Stimulated activated naive CD4-positive, alpha-beta T cell treated with Interleukin-2 at 50 U/mL for 16 hours (primary cell): ENCODE results near the gene NMT2.
A peak's percentile ranks its signal among the peaks of the same experiment; 100 is the strongest.

Source experiments
- DNase-seq: peaks from one replicate; lab custom pipeline; 2025; lab: John Stamatoyannopoulos, UW

NMT2 gene

DNA sequence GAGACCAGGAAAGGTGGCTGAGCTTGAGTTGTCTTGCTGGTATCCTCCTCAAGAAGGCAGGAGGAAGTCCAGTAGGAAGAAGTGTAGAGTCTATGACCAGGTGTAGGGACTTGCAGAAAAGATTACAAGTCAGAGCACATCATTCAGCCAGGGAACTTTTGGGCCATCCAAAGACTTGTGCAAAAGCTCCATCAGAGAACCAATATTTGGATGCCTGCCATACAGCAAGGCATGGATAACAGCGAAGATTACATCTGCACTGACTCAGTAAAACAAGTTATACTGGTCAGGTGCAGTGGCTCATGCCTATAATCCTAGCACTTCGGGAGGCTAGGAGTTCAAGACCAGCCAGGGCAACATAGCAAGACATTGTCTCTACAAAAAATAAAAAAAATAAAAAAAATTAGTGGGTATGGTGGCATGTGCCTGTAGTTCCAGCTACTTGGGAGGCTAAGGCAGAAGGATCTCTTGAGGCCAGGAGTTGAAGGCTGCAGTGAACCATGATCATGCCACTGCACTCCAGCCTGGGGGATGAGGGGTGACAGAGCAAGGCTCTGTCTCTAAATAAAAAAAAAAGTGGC lies 13.2 kb upstream of the NMT2 start:
- DNase-seq, result no peak

GRCh38 chr10:15180736-15181135 lies 12.2 kb upstream of the NMT2 start:
- DNase-seq, result no peak

- DNase-seq, result no peak
Observed at GRCh38 chr10:15176269-15176668, 7.8 kb upstream of the NMT2 start.

DNA sequence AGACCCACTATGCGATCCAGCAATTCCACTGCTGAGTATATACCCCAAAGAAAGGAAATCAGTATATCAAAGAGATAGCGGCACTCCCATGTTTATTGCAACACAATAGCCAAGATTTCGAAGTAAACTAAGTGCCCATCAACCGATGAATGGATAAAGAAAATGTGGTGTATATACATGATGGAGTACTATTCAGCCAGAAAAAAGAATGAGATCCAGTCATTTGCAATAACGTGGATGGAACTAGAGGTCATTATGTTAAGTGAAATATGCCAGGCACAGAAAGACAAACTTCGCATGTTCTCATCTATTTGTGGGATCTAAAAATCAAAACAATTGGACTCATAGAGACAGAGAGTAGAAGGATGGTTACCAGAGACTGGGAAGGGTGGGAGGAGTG lies 7.1 kb upstream of the NMT2 start:
- no peak for DNase-seq

DNA sequence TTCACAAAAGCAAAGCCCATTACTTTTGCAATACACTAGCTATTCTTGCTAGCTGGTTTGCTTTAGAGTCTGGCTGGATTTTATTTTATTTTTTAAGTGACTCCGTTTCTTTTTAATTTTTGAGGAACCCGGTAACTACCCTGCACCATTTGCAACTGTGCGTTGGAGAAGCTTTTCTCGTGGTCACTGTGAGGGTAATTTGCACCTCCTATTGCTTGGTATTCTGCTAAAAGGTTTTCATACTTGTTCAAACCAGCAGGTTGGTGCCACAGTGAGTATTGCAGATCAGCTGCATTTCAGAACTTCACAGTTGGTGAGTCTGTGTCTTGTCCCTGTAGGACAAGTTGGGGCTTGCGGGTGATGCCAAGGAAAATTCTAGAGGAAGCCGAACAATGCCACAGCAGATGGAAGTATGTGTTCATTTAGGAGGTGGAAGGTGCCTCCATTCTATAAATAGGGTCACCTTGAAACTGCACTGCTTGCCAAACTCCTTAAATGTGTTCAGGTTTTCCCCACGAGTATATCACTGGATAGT lies 3.9 kb upstream of the NMT2 start:
- no peak for DNase-seq

- DNase-seq, result peak; percentile 32
Observed at GRCh38 chr10:15169555-15170401, 1.3 kb upstream of the NMT2 start.

DNA sequence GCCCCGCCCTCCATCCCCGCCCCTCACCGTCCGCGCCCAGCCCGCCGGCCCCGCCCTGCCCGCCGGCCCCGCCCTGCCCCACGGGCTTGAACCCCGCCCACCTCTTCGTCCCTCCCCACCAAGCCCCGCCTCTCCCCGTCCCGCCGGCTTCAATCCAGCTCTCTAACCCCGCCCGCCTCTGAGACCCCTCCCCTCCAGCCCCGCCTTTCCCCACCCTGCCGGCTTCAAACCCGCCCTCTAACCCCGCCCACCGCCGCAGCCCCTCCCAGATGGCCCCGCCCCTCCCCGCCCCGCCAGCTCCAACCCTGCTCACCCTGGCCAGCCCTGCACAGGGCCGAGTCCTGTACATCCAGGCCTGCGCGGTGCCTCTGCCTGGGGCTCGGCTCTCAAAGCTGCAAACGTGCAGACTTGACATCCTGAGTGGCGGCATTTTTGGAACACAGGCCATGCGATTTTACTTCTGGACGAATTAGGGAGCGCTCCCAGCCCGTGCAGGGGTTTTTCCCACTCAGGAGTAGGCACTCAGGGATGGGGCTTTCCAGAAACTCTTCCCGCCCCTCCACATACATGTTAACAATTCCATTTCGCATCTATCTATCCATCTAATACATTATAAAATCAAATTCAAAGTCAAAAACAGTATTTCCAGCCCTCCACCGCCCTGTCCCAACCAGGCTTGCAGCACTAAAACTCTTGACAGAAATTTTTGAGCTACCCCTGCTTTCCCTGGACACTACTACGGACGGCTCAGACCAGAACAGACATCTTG lies 477 bp upstream of the NMT2 start:
- DNase-seq, result peak; percentile 95

DNA sequence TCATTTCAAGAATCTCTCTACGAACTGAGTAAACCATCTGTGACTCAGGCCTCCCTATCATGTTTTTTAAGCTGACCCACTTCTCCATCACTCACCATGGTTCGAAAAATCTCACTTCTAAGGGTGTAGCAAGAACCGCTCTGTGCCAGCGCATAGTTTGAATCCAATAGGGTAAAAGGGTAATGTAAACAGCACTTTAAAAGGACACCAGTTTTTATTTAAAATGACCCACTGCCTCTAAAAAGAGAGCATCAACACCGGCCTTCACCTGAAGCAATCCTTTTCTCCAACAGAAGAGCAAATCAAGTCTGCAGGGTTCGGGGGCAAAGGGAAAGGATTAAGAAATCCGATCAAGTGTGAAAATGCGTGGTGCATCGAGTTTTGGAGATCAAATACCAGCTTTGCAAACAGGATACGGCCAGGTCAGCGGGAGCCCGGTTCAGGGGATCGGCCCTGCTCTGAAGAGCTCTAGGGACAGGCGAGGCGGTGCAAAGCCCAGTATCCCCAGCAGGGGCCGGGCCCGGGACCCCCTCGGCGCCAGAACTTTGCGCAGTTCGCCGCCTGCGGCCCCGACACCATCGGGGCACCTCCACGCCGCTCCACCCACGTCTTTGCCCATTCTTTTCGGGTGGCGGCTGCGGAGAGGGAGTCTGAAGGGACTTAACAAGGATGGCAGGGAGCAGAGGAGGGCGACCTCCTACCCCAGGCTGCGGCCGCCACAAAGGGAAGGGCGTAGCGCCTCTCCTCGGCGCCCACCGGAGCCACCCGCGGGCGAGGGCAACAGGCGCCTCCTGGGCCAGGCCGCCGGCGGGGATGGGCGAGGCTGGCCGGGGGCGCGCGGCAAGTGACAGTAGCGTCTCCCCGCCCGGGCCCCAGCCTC lies 842 bp downstream of the NMT2 start:
- DNase-seq, result peak; percentile 33

- no peak for DNase-seq
Observed at GRCh38 chr10:15166325-15166724, 2.2 kb downstream of the NMT2 start.

DNA sequence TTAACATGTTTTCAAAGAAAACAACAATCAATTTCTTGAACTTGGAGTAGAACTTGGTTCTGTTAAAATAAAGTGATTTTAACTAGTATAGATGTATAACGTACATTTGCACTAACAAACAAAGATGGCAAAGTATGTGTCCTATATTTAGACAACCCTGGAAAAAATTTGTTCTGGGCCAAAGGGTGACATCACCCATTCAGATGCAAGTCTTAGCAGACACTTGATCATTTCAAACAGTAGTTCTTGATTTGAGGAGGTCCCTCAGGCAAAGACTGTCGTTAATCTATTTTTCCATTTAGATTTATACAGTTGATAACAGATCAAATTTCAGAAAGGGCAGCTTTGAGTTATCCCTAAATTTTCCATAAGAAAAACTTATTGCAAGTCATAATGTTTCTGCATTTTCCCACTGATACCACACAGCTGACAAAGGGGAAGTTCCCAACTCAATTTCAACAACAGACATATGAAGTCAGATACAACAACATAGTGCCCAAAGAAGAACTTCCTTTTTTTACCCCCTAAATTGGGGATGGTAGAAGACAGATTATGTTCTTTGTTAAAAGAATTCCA lies 5.2 kb downstream of the NMT2 start:
- DNase-seq, result no peak

- no peak for DNase-seq
Observed at GRCh38 chr10:15158972-15159371, 9.5 kb downstream of the NMT2 start.

DNA sequence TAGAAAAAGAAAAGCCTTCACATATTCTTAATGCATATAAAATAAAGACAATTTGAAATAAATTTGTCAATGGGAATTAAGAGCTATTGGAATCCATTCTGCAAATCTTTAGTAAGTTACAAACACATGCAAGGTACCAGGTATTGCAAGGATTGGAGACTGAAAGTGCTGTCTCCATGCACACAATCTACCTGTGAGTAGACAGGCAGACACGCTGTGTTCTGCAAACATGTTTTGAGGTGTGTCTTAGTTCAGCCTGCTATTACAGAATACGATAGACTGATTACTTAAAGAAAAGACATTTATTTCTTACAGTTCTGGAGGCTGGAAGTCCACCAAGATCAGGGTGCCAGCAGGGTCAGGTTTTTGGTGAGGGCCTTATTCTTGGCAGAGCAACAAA lies 10.0 kb downstream of the NMT2 start:
- no peak for DNase-seq

- no peak for DNase-seq
Observed at GRCh38 chr10:15155978-15156656, 12.4 kb downstream of the NMT2 start.

DNA sequence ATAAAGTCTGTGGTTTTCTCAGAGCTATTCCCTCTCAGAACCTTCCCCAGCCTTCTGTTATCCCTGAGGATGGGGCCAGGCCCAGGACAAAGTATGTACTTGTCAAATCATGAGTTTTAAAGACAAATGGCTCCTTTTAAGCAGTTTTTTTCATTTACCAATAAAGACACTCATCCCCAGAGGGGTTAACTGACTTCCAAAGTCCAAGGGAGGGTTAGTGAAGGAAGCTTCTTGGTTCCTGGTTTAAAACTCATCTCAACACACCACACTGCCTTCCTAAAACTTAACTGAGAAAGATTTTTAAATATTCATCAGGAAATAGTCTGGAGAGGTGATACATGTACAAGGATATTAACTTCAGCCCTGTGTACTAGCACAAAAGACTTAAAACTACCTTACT lies 15.9 kb downstream of the NMT2 start:
- no peak for DNase-seq

DNA sequence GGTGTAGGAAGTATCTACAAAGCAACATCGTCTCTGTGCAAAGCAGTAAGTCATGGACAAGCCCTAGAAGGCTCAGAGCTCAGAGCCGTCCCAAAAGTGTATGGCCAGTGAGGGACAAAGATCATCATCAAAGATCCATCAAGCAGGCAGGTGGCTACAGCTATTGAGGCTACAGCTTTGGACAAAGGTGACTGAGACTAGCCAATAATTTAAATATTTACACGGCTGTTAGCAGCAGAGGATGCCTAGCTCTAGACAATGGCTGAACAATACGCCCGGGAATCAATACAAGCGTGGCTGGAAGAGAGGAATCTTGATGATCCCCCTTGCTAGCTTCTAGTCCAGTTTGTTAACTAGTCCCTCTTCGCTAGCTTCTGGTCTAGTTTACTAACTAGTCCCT lies 17.9 kb downstream of the NMT2 start:
- no peak for DNase-seq

GRCh38 chr10:15149042-15149771 lies 19.3 kb downstream of the NMT2 start:
- DNase-seq, result no peak

- DNase-seq, result no peak
Observed at GRCh38 chr10:15147594-15148392, 20.7 kb downstream of the NMT2 start.

DNA sequence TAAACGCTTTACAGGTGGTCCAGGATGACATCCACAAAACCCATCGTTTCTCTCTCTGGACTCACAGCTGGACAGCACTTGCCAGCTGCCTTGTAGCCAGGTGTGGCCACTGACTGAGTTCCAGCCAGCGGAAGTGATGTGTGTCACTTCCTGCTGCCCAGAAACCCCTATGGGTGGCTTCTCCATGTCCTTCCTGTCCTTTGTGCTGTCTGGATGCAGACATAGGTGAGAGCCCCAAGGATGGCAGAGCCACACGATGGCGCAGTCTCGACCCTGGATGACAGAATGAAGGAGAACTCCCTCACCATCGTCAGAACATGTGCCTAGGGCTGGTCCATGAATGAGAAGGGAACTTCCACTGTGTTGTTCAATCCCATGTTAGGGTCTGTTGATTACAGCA lies 22.1 kb downstream of the NMT2 start:
- DNase-seq, result no peak

DNA sequence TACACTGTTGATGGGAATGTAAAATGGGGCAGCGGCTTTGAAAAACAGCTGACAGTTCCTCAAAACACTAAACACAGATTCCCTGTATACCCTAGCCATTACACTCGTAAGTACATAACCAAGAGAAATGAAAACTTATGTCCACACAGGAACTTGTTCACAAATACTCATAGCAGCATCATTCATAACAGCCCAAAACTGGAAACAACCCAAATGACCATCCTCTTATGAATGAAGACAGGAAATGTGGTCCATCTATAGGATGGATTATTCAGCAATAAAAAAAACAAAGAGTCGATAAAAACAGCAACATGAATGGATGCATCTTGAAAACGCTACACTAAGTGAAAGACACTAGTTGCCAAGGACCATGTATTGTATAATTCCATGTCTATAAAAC lies 23.7 kb downstream of the NMT2 start:
- DNase-seq, result no peak
